Thyroid gland (tissue), 4 donors: ENCODE results near the gene DCTN1. TPM values are rescaled to one million over a fixed set of nuclear protein-coding genes. Genes with fewer than 3 reads are reported as not detected.

Experiments used
- DNase-seq, 2 donors: peaks; one replicate each; pipeline ENCODE4 v3.0.0-alpha.2; 2019
- H3K27ac ChIP-seq, 3 donors: fragments of 200-600 bp; sonication (generic); 1 replicate in 2 of 3; 2 replicates in 1 of 3; pipeline ENCODE4 v1.5.1; 2016 to 2019; ENCODE audit warnings: mild to moderate bottlenecking in 1 of 3, moderate library complexity in 1 of 3
- H3K27me3 ChIP-seq: fragments of 200-600 bp; sonication (generic); one replicate; pipeline ENCODE4 v1.5.1; 2019
- H3K36me3 ChIP-seq, 2 donors: fragments of 200-600 bp; sonication (generic); one replicate each; pipeline ENCODE4 v1.5.1; 2016 to 2019
- H3K4me1 ChIP-seq, 2 donors: fragments of 200-600 bp; sonication (generic); one replicate each; pipeline ENCODE4 v1.5.1; 2017 to 2019
- H3K4me3 ChIP-seq, 3 donors: fragments of 200-600 bp; sonication (generic); replicated peaks in 1 of 3; 1 replicate in 2 of 3; 2 replicates in 1 of 3; pipeline ENCODE4 v1.5.1; 2016; ENCODE audit warnings: mild to moderate bottlenecking in 1 of 3
- H3K9me3 ChIP-seq: fragments of 200-600 bp; sonication (generic); one replicate; pipeline ENCODE4 v1.5.1; 2017
- CTCF ChIP-seq, 6 experiments: fragments of 200-600 bp in 3 of 6; fragments of 450-650 bp in 3 of 6; sonication (generic) in 3 of 6; IDR thresholded peaks; one replicate each; pipeline ENCODE4 v1.5.1; 2016 to 2019; ENCODE audit warnings: antibody characterized with exemption in 6 of 6, mild to moderate bottlenecking in 2 of 6, inconsistent platforms in 1 of 6, moderate library complexity in 1 of 6
- POLR2A ChIP-seq, 2 donors: fragments of 450-650 bp; IDR thresholded peaks; one replicate each; pipeline ENCODE4 v1.6.1; 2017; ENCODE audit warnings: antibody characterized with exemption in 2 of 2, mild to moderate bottlenecking in 2 of 2, moderate library complexity in 1 of 2
- WGBS, 2 donors: methylation state at CpG; one replicate each; pipeline ENCODE4 v1.1.5; 2017; 5-methylcytosine and 5-hydroxymethylcytosine counted together
- intact Hi-C: fragments of 100-400 bp; cut with DNase I; formaldehyde crosslinking; loops from one replicate; pipeline ENCODE4 v1.15.1; 2023
- total RNA-seq, 4 donors: library from RNA; depleted of rRNA; stranded (reverse); fragments of >200 nt; gene quantifications; one replicate each; pipeline ENCODE4 v1.2.3, GENCODE V29; 2016

Gene DCTN1
- total RNA-seq, 4 donors from 2014 or later, result 82.6 to 124 (median 108) TPM

DNA sequence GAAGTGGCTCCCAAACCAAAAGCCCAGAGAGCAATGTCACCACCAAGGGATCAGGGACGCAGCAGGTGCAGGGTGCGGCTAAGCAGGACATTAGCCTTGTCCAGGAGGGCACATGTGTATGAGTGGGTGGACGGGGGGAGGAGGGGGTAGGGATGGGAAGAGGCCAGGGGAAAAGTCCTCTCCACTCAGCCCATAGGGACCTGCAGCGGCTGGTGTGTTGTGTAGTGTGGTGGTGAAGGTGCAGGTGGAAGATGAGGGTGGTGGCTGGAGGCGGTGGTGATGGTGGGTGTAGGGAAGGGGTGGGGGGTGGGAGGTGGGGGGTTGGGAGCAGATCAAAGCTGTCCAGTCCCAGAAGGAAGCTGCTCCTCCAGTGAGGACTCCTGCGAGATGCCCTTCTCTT lies 37.7 kb upstream of the DCTN1 start:
- no peak for DNase-seq
- TF ChIP-seq POLR2A (IDR thresholded peaks at IDR 0.05), result no peak
- TF ChIP-seq CTCF (IDR thresholded peaks at IDR 0.05), result no peak
- 84 to 97% methylated on average over 5 to 6 of the region's 6 CpGs for WGBS, 2 donors
- Histone ChIP-seq H3K36me3 (no peaks in the 10 kb centered on the region), H3K4me3 (no peak overlapping the region), H3K4me1 (peaks cover 26 to 29% of the 10 kb centered on the region in 2 donors), H3K27ac (no peak overlapping the region), H3K27me3 (no peaks in the 10 kb centered on the region), H3K9me3 (no peaks in the 10 kb centered on the region)
- intact Hi-C loops, result no loop called here

DNA sequence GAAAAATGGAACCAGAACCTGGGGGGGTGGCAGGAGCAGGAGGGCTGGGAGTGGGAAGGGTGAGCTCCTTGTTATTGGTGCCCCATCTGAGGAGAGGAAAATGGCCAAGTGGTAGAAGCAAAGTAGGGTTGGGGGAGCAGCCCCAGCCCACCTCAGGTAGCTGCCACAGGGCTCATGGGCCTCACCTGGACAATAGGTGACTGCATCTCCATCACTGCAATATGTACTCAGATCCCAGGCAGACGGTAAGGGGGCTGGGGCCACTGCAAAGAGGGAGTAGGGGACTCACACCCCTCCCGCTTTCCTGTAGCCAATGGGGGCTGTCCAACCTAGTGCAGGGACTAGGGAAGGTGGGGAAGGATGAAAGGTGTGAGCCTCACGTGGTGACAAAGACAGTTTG lies 37.1 kb upstream of the DCTN1 start:
- intact Hi-C loops, result no loop called here
- no peak overlapping the region for H3K4me3 ChIP-seq
- no peaks in the 10 kb centered on the region for H3K9me3 ChIP-seq
- peaks cover 24 to 27% of the 10 kb centered on the region in 2 donors for H3K4me1 ChIP-seq
- H3K27ac ChIP-seq, result no peak overlapping the region
- DNase-seq, result no peak
- no peaks in the 10 kb centered on the region for H3K27me3 ChIP-seq
- no peaks in the 10 kb centered on the region for H3K36me3 ChIP-seq
- TF ChIP-seq CTCF (IDR thresholded peaks at IDR 0.05) (no peak), POLR2A (IDR thresholded peaks at IDR 0.05) (no peak)
- WGBS, 2 donors, result 79 to 93% methylated on average over 3 of the region's 3 CpGs

GRCh38 chr2:74416778-74417177 lies 36.7 kb upstream of the DCTN1 start:
- DNase-seq, result no peak
- Histone ChIP-seq H3K27ac (no peak overlapping the region), H3K27me3 (no peaks in the 10 kb centered on the region), H3K4me1 (peaks cover 20 to 25% of the 10 kb centered on the region in 2 donors), H3K9me3 (no peaks in the 10 kb centered on the region), H3K4me3 (no peak overlapping the region), H3K36me3 (no peaks in the 10 kb centered on the region)
- intact Hi-C loops, result no loop called here
- WGBS, 2 donors, result 73 to 77% methylated on average over 3 of the region's 3 CpGs
- TF ChIP-seq CTCF (IDR thresholded peaks at IDR 0.05) (no peak), POLR2A (IDR thresholded peaks at IDR 0.05) (no peak)

- Histone ChIP-seq H3K27ac (no peak overlapping the region), H3K4me3 (peak overlapping the region in 2 of 3 donors; percentile 29 to 39), H3K36me3 (no peaks in the 10 kb centered on the region), H3K9me3 (no peaks in the 10 kb centered on the region), H3K4me1 (peaks cover 18 to 22% of the 10 kb centered on the region in 2 donors), H3K27me3 (no peaks in the 10 kb centered on the region)
- intact Hi-C loops, result no loop called here
- 33 to 51% methylated on average over 29 to 33 of the region's 35 CpGs for WGBS, 2 donors
- DNase-seq, result peak; percentile 53 to 69
- TF ChIP-seq POLR2A (IDR thresholded peaks at IDR 0.05) (no peak), CTCF (IDR thresholded peaks at IDR 0.05) (no peak)
These were observed 35.8 kb upstream of the DCTN1 start for GRCh38 chr2:74415762-74416395.

DNA sequence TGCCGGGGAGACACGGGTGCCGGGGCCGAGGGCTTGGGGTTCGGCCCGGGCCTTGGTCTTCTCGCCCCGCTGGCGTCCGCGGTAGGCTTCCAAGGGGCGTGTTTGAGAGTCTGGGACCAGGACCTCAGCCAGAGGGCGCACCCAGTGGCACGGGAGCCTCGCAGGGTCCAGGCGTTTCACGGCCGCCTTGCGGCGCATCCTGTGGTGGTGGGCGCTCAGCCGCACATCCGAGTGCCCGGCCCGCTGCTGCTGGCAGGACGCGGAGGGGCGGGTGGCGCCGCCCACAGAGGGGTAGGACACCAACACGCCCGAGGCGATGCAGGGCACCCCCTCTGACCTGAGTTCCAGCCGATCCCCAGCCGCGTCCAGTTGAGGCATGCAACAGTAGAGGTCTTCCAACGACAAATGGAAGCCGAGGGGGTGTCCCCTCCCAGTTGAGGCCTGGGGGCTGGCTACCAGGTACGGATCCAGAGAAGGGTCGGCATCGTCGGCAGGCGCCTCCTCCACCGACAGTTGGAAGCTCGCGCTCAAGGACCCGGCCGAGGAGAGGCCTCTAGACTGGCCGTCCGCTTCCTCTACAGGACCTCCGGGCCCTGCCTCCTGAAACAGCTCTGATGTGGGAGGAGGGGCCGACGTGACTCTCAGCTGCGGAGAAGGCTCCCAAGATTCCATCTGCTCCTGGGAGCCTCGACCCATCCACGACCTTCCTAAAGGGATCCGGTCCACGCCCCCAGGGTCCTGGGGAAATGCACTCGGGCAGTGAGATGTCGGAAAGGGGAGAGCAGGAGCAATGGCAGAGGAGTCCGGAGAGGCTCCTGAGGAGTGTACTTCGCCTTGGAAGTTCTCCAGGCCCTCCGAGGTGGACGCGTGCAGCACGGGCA lies 35.0 kb upstream of the DCTN1 start:
- H3K27me3 ChIP-seq, result no peaks in the 10 kb centered on the region

More for the DNA sequence above, 35.0 kb upstream of the DCTN1 start:
- Histone ChIP-seq H3K27ac (no peak overlapping the region), H3K9me3 (no peaks in the 10 kb centered on the region), H3K4me1 (peaks cover 17 to 20% of the 10 kb centered on the region in 2 donors), H3K4me3 (peak overlapping the region; percentile 1 to 39 (median 29)), H3K36me3 (no peaks in the 10 kb centered on the region)
- peak; percentile 49 to 55 for DNase-seq
- TF ChIP-seq POLR2A (IDR thresholded peaks at IDR 0.05) (no peak), CTCF (IDR thresholded peaks at IDR 0.05) (peak in 5 of 6 experiments; percentile 16 to 39 (median 29))
- WGBS, 2 donors, result 7 to 26% methylated on average over 12 to 28 of the region's 66 CpGs
- intact Hi-C loops, result no loop called here
